Activated naive CD4-positive, alpha-beta T cell treated with anti-CD3 and anti-CD28 coated beads, Interleukin-2, amount 10 ng/mL, durations not matched to agents 7 days and 5 days (primary cell): Measurements from ENCODE around the gene BIN1.
A peak's percentile ranks its signal among the peaks of the same experiment; 100 is the strongest.

ENCODE experiments used
- CTCF ChIA-PET: fragments of 350-600 bp; sonication (Branson Sonifier 250); formaldehyde crosslinking; loops from one replicate; lab custom pipeline; 2021; ENCODE audit warnings: antibody characterized with exemption; lab: Charles Lee
- DNase-seq: peaks from one replicate; pipeline ENCODE4 v3.0.0-alpha.2; 2020
- H3K27ac Mint-ChIP-seq: one replicate; pipeline ENCODE4 v1.8.0; 2021; ENCODE audit warnings: mild to moderate bottlenecking, moderate library complexity, mixed read lengths
- H3K27me3 Mint-ChIP-seq: one replicate; pipeline ENCODE4 v1.8.0; 2021; ENCODE audit warnings: mild to moderate bottlenecking, mixed read lengths
- H3K36me3 Mint-ChIP-seq: one replicate; pipeline ENCODE4 v1.8.0; 2021; ENCODE audit warnings: mixed read lengths
- H3K4me1 Mint-ChIP-seq: one replicate; pipeline ENCODE4 v1.8.0; 2021; ENCODE audit warnings: mixed read lengths
- H3K4me3 Mint-ChIP-seq: one replicate; pipeline ENCODE4 v1.8.0; 2021; ENCODE audit warnings: mild to moderate bottlenecking, moderate library complexity, mixed read lengths
- H3K9me3 Mint-ChIP-seq: one replicate; pipeline ENCODE4 v1.8.0; 2021; ENCODE audit warnings: mixed read lengths

The BIN1 gene

GRCh38 chr2:127103243-127104165 lies 3.5 kb downstream of the BIN1 start:
- no peak for DNase-seq
- Mint-ChIP-seq H3K4me3 (no peak overlapping the region), H3K27me3 (peaks cover 77% of the 10 kb centered on the region), H3K4me1 (peaks cover 10% of the 10 kb centered on the region), H3K27ac (no peak overlapping the region), H3K9me3 (no peaks in the 10 kb centered on the region), H3K36me3 (no peaks in the 10 kb centered on the region)
- CTCF ChIA-PET = no interaction called here

- no peak overlapping the region for H3K27ac Mint-ChIP-seq
- CTCF ChIA-PET = no interaction called here
- no peaks in the 10 kb centered on the region for H3K9me3 Mint-ChIP-seq
- DNase-seq = no peak
- no peak overlapping the region for H3K4me3 Mint-ChIP-seq
- peaks cover 8% of the 10 kb centered on the region for H3K4me1 Mint-ChIP-seq
- no peaks in the 10 kb centered on the region for H3K36me3 Mint-ChIP-seq
- peaks cover 71% of the 10 kb centered on the region for H3K27me3 Mint-ChIP-seq
Observed at GRCh38 chr2:127102521-127103242, 4.3 kb downstream of the BIN1 start.

- H3K36me3 Mint-ChIP-seq = no peaks in the 10 kb centered on the region
- H3K9me3 Mint-ChIP-seq = no peaks in the 10 kb centered on the region
- no peak overlapping the region for H3K27ac Mint-ChIP-seq
- CTCF ChIA-PET = no interaction called here
- DNase-seq = no peak
- H3K4me1 Mint-ChIP-seq = peaks cover 6% of the 10 kb centered on the region
- H3K27me3 Mint-ChIP-seq = peaks cover 68% of the 10 kb centered on the region
- H3K4me3 Mint-ChIP-seq = no peak overlapping the region
Observed at GRCh38 chr2:127101756-127102477, 5.0 kb downstream of the BIN1 start.

- peaks cover 3% of the 10 kb centered on the region for H3K4me1 Mint-ChIP-seq
- CTCF ChIA-PET = no interaction called here
- DNase-seq = no peak
- H3K36me3 Mint-ChIP-seq = no peaks in the 10 kb centered on the region
- no peak overlapping the region for H3K4me3 Mint-ChIP-seq
- H3K9me3 Mint-ChIP-seq = no peaks in the 10 kb centered on the region
- no peak overlapping the region for H3K27ac Mint-ChIP-seq
- peaks cover 66% of the 10 kb centered on the region for H3K27me3 Mint-ChIP-seq
Observed at GRCh38 chr2:127101048-127101611, 5.8 kb downstream of the BIN1 start.

GRCh38 chr2:127100251-127101047 lies 6.5 kb downstream of the BIN1 start:
- Mint-ChIP-seq H3K9me3 (no peaks in the 10 kb centered on the region), H3K27ac (no peak overlapping the region), H3K4me1 (peaks cover 3% of the 10 kb centered on the region), H3K36me3 (no peaks in the 10 kb centered on the region), H3K4me3 (no peak overlapping the region), H3K27me3 (peaks cover 66% of the 10 kb centered on the region)
- CTCF ChIA-PET = no interaction called here
- no peak for DNase-seq

GRCh38 chr2:127098711-127099110 lies 8.2 kb downstream of the BIN1 start:
- H3K27ac Mint-ChIP-seq = no peak overlapping the region
- H3K9me3 Mint-ChIP-seq = no peaks in the 10 kb centered on the region
- H3K36me3 Mint-ChIP-seq = no peaks in the 10 kb centered on the region
- CTCF ChIA-PET = no interaction called here
- no peak overlapping the region for H3K4me3 Mint-ChIP-seq
- no peaks in the 10 kb centered on the region for H3K4me1 Mint-ChIP-seq
- no peak for DNase-seq
- peaks cover 65% of the 10 kb centered on the region for H3K27me3 Mint-ChIP-seq

GRCh38 chr2:127097841-127098651 lies 8.9 kb downstream of the BIN1 start:
- no peak overlapping the region for H3K4me3 Mint-ChIP-seq
- H3K4me1 Mint-ChIP-seq = no peaks in the 10 kb centered on the region
- H3K36me3 Mint-ChIP-seq = no peaks in the 10 kb centered on the region
- no peak for DNase-seq
- H3K27ac Mint-ChIP-seq = no peak overlapping the region
- no peaks in the 10 kb centered on the region for H3K9me3 Mint-ChIP-seq
- H3K27me3 Mint-ChIP-seq = peaks cover 63% of the 10 kb centered on the region
- CTCF ChIA-PET = no interaction called here

- Mint-ChIP-seq H3K36me3 (no peaks in the 10 kb centered on the region), H3K9me3 (no peaks in the 10 kb centered on the region), H3K4me1 (no peaks in the 10 kb centered on the region), H3K4me3 (no peak overlapping the region), H3K27ac (no peak overlapping the region), H3K27me3 (peaks cover 63% of the 10 kb centered on the region)
- no peak for DNase-seq
- CTCF ChIA-PET = no interaction called here
Observed at GRCh38 chr2:127097471-127097765, 9.5 kb downstream of the BIN1 start.

GRCh38 chr2:127096718-127097470 lies 10.1 kb downstream of the BIN1 start:
- CTCF ChIA-PET = interaction anchor here (1.0 kb wide), 1 partner anchor 76 kb away, joined by 4 read pairs; no protein-coding TSS in a partner anchor
- peaks cover 62% of the 10 kb centered on the region for H3K27me3 Mint-ChIP-seq
- H3K36me3 Mint-ChIP-seq = no peaks in the 10 kb centered on the region
- H3K27ac Mint-ChIP-seq = no peak overlapping the region
- no peak for DNase-seq
- H3K9me3 Mint-ChIP-seq = no peaks in the 10 kb centered on the region
- H3K4me3 Mint-ChIP-seq = no peak overlapping the region
- H3K4me1 Mint-ChIP-seq = no peaks in the 10 kb centered on the region

GRCh38 chr2:127096280-127096679 lies 10.7 kb downstream of the BIN1 start:
- Mint-ChIP-seq H3K27ac (peak overlapping the region; percentile 34), H3K36me3 (no peaks in the 10 kb centered on the region), H3K4me3 (no peak overlapping the region), H3K4me1 (no peaks in the 10 kb centered on the region), H3K27me3 (peaks cover 60% of the 10 kb centered on the region), H3K9me3 (no peaks in the 10 kb centered on the region)
- DNase-seq = no peak
- CTCF ChIA-PET = interaction anchor here (1.0 kb wide), 1 partner anchor 76 kb away, joined by 4 read pairs; no protein-coding TSS in a partner anchor

- no peak overlapping the region for H3K4me3 Mint-ChIP-seq
- H3K36me3 Mint-ChIP-seq = no peaks in the 10 kb centered on the region
- H3K9me3 Mint-ChIP-seq = no peaks in the 10 kb centered on the region
- DNase-seq = no peak
- no peaks in the 10 kb centered on the region for H3K4me1 Mint-ChIP-seq
- CTCF ChIA-PET = no interaction called here
- no peak overlapping the region for H3K27ac Mint-ChIP-seq
- peaks cover 55% of the 10 kb centered on the region for H3K27me3 Mint-ChIP-seq
Observed at GRCh38 chr2:127095784-127096183, 11.2 kb downstream of the BIN1 start.

GRCh38 chr2:127095367-127095641 lies 11.7 kb downstream of the BIN1 start:
- H3K9me3 Mint-ChIP-seq = no peaks in the 10 kb centered on the region
- CTCF ChIA-PET = no interaction called here
- H3K27ac Mint-ChIP-seq = no peak overlapping the region
- H3K4me3 Mint-ChIP-seq = no peak overlapping the region
- no peaks in the 10 kb centered on the region for H3K36me3 Mint-ChIP-seq
- peaks cover 50% of the 10 kb centered on the region for H3K27me3 Mint-ChIP-seq
- no peaks in the 10 kb centered on the region for H3K4me1 Mint-ChIP-seq
- DNase-seq = no peak
